ENCODE data around the gene GBF1.

The GBF1 gene

GRCh38 chr10:102425444-102425843, 180.1 kb downstream of the GBF1 start:
- DNase-seq (ENCODE audit: low spot score), result no peak

DNA sequence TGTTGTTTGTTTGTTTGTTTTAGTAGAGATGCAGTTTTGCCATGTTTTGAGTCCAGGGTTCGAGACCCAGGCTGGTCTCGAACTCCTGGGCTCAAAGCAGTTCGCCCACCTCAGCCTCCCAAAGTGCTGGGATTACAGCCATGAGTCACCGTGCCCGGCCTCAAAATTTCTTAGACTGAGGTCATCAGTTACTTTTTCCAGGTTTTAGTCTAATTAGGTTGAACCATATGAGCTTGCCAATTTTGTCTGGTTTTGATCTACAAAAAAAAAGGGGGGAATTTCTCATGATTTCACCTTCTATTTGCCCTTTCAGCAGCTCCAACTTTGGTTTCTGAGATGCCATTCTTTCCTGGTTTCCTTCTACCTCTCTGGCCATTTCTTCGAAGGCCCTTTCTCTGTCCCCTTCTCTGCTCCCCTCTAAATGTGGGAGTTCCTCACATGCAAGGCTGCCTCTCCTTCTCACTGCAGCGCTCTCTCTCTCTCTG, 181.5 kb downstream of the GBF1 start:
- no peak for DNase-seq (ENCODE audit: low spot score)

GRCh38 chr10:102429468-102429867, 184.1 kb downstream of the GBF1 start:
- DNase-seq (ENCODE audit: low spot score), result no peak

DNA sequence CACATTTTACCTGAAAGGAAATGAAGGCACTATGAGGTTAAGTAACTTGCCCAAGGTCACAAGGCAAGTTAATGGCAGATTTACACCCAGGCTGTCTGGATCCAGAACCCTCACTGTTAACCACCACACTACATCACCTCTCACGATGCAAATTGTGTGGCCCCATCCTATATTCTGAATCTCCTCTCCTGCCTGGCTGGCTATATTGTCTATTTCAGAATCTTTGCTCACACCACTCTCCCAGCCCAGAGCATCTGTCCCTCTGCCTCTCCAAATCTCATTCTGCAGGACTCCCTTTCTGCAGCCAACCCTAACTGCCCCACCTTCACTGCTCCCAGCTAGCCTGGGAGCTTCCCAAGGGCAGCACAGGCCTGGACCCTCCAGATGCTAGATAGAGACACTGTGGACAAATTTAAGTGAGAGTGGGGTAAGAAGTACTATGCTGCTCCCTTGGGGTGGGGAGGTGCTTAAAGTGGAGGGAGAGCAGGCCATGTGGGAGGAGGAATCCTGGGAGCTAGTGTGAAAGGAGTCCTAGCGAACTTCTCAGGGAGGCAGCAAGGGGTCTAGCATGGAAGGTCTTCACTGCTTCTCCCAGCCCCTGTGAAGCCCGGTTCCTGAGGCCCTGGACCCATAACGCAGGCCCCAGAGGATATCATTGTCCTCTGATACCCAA, 186.3 kb downstream of the GBF1 start:
- no peak for DNase-seq (ENCODE audit: low spot score)
